H1 (cell line): ENCODE results near the gene PIGT. TPM values are rescaled to one million over a fixed set of nuclear protein-coding genes. Genes with fewer than 3 reads are reported as not detected.
"Not testable (repeated sequence)": the region's sequence is repeated elsewhere in the genome, so short reads cannot be mapped to it uniquely, and the experiment has no call there.

Experiments used
- CTCF ChIA-PET: fragments of 300-600 bp; sonication (Branson Sonifier 250); formaldehyde crosslinking; loops from one replicate; lab custom pipeline; 2021; ENCODE audit not compliant: partially characterized antibody; lab: Charles Lee
- POLR2A ChIA-PET: fragments of 300-600 bp; sonication (Branson Sonifier 250); formaldehyde crosslinking; loops from one replicate; lab custom pipeline; 2021; ENCODE audit warnings: inconsistent platforms; ENCODE audit not compliant: partially characterized antibody; lab: Charles Lee
- DNase-seq, 2 experiments: peaks; one replicate each; pipeline versions ENCODE4 v3.0.0 to v3.0.0-alpha.2; 2010 to 2022; ENCODE audit warnings: low spot score in 2 of 2, low read depth in 1 of 2, mixed read lengths in 1 of 2
- FAIRE-seq: peaks from 2 replicates; lab custom pipeline; 2011; peaks lifted over from hg19 to GRCh38; lab: Jason Lieb, UNC
- H2AFZ ChIP-seq: 2 replicates; pipeline ENCODE4 v1.8.1; 2012; ENCODE audit warnings: low read length, inconsistent platforms
- H2AK5ac ChIP-seq: 2 replicates; pipeline ENCODE4 v1.6.1; 2013; ENCODE audit warnings: low read depth, low read length
- H2BK120ac ChIP-seq: replicated peaks from 2 replicates; pipeline ENCODE3; 2013; ENCODE audit warnings: low read depth, low read length, inconsistent platforms
- H2BK12ac ChIP-seq: 2 replicates; pipeline ENCODE4 v1.6.1; 2013; ENCODE audit warnings: low read depth, low read length
- H2BK15ac ChIP-seq: 2 replicates; pipeline ENCODE4 v1.6.1; 2013; ENCODE audit warnings: low read length
- H2BK20ac ChIP-seq: 2 replicates; pipeline ENCODE4 v1.6.1; 2013; ENCODE audit warnings: low read length
- H2BK5ac ChIP-seq: 2 replicates; pipeline ENCODE4 v1.6.1; 2013; ENCODE audit warnings: low read depth, low read length
- H3K14ac ChIP-seq: 2 replicates; pipeline ENCODE4 v1.6.1; 2013; ENCODE audit warnings: inconsistent platforms; ENCODE audit not compliant: insufficient read length
- H3K18ac ChIP-seq: 2 replicates; pipeline ENCODE4 v1.6.1; 2013; ENCODE audit warnings: low read length; ENCODE audit errors: extremely low read depth
- H3K23ac ChIP-seq: 2 replicates; pipeline ENCODE4 v1.6.1; 2013; ENCODE audit warnings: inconsistent platforms; ENCODE audit not compliant: insufficient read length
- H3K23me2 ChIP-seq: 2 replicates; pipeline ENCODE4 v1.6.1; 2013; ENCODE audit warnings: low read depth, low read length
- H3K27ac ChIP-seq: 2 replicates; pipeline ENCODE4 v1.6.1; 2011; ENCODE audit warnings: low read depth, low read length, inconsistent platforms
- H3K27me3 ChIP-seq, 4 experiments: replicated peaks in 1 of 4; 1 replicate in 1 of 4; 2 replicates in 3 of 4; pipeline versions ENCODE4 v1.6.1 to v1.8.1; 2011 to 2013; ENCODE audit warnings: low read length in 3 of 4, mild to moderate bottlenecking in 3 of 4, inconsistent platforms in 2 of 4, mixed read lengths in 2 of 4, moderate library complexity in 1 of 4; ENCODE audit not compliant: control insufficient read depth in 3 of 4, insufficient read depth in 3 of 4; ENCODE audit errors: extremely low read depth in 1 of 4
- H3K36me3 ChIP-seq, 4 experiments: 2 replicates each; pipeline versions ENCODE4 v1.6.1 to v1.8.1; 2011 to 2013; ENCODE audit warnings: mild to moderate bottlenecking in 4 of 4, low read length in 3 of 4, moderate library complexity in 2 of 4, control low read depth in 1 of 4, inconsistent platforms in 1 of 4; ENCODE audit not compliant: insufficient read depth in 4 of 4, control insufficient read depth in 2 of 4
- H3K4ac ChIP-seq: replicated peaks from 2 replicates; pipeline ENCODE3; 2013; ENCODE audit warnings: low read length, low read depth, mixed read lengths, inconsistent platforms; ENCODE audit not compliant: insufficient read length
- H3K4me1 ChIP-seq, 4 experiments: replicated peaks in 1 of 4; 1 replicate in 1 of 4; 2 replicates in 3 of 4; pipeline versions ENCODE4 v1.6.1 to v1.8.1; 2011 to 2013; ENCODE audit warnings: low read length in 3 of 4, inconsistent platforms in 2 of 4, mixed read lengths in 1 of 4; ENCODE audit not compliant: insufficient read depth in 4 of 4, control insufficient read depth in 3 of 4
- H3K4me2 ChIP-seq, 2 experiments: 2 replicates each; pipeline versions ENCODE4 v1.6.1 to v1.8.1; 2011 to 2013; ENCODE audit warnings: low read depth in 2 of 2, low read length in 2 of 2, control low read depth in 1 of 2, inconsistent platforms in 1 of 2, mild to moderate bottlenecking in 1 of 2; ENCODE audit not compliant: insufficient read depth in 1 of 2
- H3K4me3 ChIP-seq, 4 experiments: fragments of 200-600, 300-600 bp in 1 of 4; sonication (generic), shearing (Covaris generic), sonication (Bioruptor Twin) in 1 of 4; 2 replicates each; pipeline versions ENCODE4 v1.5.1 to v1.8.1; 2011 to 2016; ENCODE audit warnings: low read length in 4 of 4, low read depth in 3 of 4, control low read depth in 2 of 4, inconsistent platforms in 2 of 4, mild to moderate bottlenecking in 2 of 4, mixed read lengths in 1 of 4, moderate library complexity in 1 of 4; ENCODE audit not compliant: insufficient read depth in 2 of 4; ENCODE audit errors: extremely low read depth in 1 of 4
- H3K56ac ChIP-seq: replicated peaks from 2 replicates; pipeline ENCODE3; 2013; ENCODE audit warnings: low read depth, mild to moderate bottlenecking, mixed read lengths, low read length, inconsistent platforms; ENCODE audit not compliant: insufficient read length
- H3K79me1 ChIP-seq: 2 replicates; pipeline ENCODE4 v1.6.1; 2013; ENCODE audit warnings: low read depth, low read length, control low read depth
- H3K79me2 ChIP-seq, 2 experiments: 2 replicates each; pipeline versions ENCODE4 v1.6.1 to v1.8.1; 2012 to 2013; ENCODE audit warnings: low read length in 2 of 2, mild to moderate bottlenecking in 2 of 2, inconsistent platforms in 1 of 2; ENCODE audit not compliant: insufficient read depth in 2 of 2, control insufficient read depth in 1 of 2
- H3K9ac ChIP-seq, 4 experiments: replicated peaks in 1 of 4; 1 replicate in 1 of 4; 2 replicates in 3 of 4; pipeline versions ENCODE4 v1.6.1 to v1.8.1; 2011 to 2013; ENCODE audit warnings: low read depth in 3 of 4, low read length in 3 of 4, control low read depth in 2 of 4, mild to moderate bottlenecking in 2 of 4, moderate library complexity in 2 of 4, inconsistent platforms in 1 of 4; ENCODE audit errors: extremely low read depth in 1 of 4
- H3K9me3 ChIP-seq, 2 experiments: 2 replicates each; pipeline versions ENCODE4 v1.6.1 to v1.8.1; 2012 to 2013; ENCODE audit warnings: mild to moderate bottlenecking in 2 of 2, moderate library complexity in 2 of 2, control low read depth in 1 of 2, inconsistent platforms in 1 of 2, low read depth in 1 of 2, low read length in 1 of 2, mixed read lengths in 1 of 2; ENCODE audit not compliant: insufficient read depth in 2 of 2
- H4K20me1 ChIP-seq, 2 experiments: replicated peaks in 1 of 2; 2 replicates each; pipeline versions ENCODE3 to v1.8.1; 2011 to 2013; ENCODE audit warnings: inconsistent platforms in 2 of 2, low read length in 2 of 2, mild to moderate bottlenecking in 1 of 2; ENCODE audit not compliant: insufficient read depth in 2 of 2, control insufficient read depth in 1 of 2
- H4K5ac ChIP-seq: 2 replicates; pipeline ENCODE4 v1.6.1; 2013; ENCODE audit warnings: low read length, low read depth, mixed read lengths, inconsistent platforms; ENCODE audit not compliant: insufficient read length
- H4K8ac ChIP-seq: 2 replicates; pipeline ENCODE4 v1.8.0; 2013; ENCODE audit warnings: mild to moderate bottlenecking, moderate library complexity, low read length, inconsistent platforms; ENCODE audit not compliant: insufficient read depth; ENCODE audit errors: extremely low read depth
- H4K91ac ChIP-seq: replicated peaks from 2 replicates; pipeline ENCODE3; 2013; ENCODE audit warnings: low read length, mixed read lengths, inconsistent platforms; ENCODE audit not compliant: insufficient read length
- ASH2L ChIP-seq: fragments of 200-600, 300-600 bp; sonication (generic); IDR thresholded peaks from one replicate; pipeline ENCODE4 v1.7.1; 2017; ENCODE audit warnings: low read length
- BCL11A ChIP-seq, 2 experiments: IDR thresholded peaks; one replicate each; pipeline ENCODE4 v1.6.1; 2011; ENCODE audit warnings: low read depth in 2 of 2, low read length in 2 of 2, mild to moderate bottlenecking in 2 of 2
- CBX5 ChIP-seq: fragments of 300-800, 300-1000 bp; sonication (generic); IDR thresholded peaks from 2 replicates; pipeline ENCODE4 v1.7.1; 2016; ENCODE audit warnings: antibody characterized with exemption, low read length, low read depth
- FOSL1 ChIP-seq: IDR thresholded peaks from 2 replicates; pipeline ENCODE4 v1.6.1; 2011; ENCODE audit warnings: mild to moderate bottlenecking, low read depth, low read length, moderate library complexity; ENCODE audit not compliant: insufficient read depth
- NANOG ChIP-seq: IDR thresholded peaks from 2 replicates; pipeline ENCODE4 v1.6.1; 2011; ENCODE audit warnings: low read length, low read depth, mild to moderate bottlenecking, inconsistent platforms; ENCODE audit not compliant: insufficient read depth, poor library complexity, severe bottlenecking
- POLR2A ChIP-seq, 2 experiments: IDR thresholded peaks; 1 replicate in 1 of 2; 2 replicates in 1 of 2; pipeline ENCODE4 v1.6.1; 2011; ENCODE audit warnings: low read depth in 2 of 2, low read length in 2 of 2, mild to moderate bottlenecking in 2 of 2; ENCODE audit errors: control extremely low read depth in 1 of 2
- TAF1 ChIP-seq: IDR thresholded peaks from 2 replicates; pipeline ENCODE4 v1.6.1; 2011; ENCODE audit warnings: mild to moderate bottlenecking, low read depth, low read length
- WGBS, 2 experiments: shearing (Covaris generic) in 1 of 2; methylation state at CpG; one replicate each; pipeline versions ENCODE4 v1.1.6 to v1.1.7; 2013 to 2015; ENCODE audit warnings: low lambda C conversion rate in 2 of 2, mixed read lengths in 2 of 2, inconsistent platforms in 1 of 2, low coverage in 1 of 2, missing lambda C conversion rate in 1 of 2; ENCODE audit not compliant: insufficient replicate concordance in 2 of 2, insufficient coverage in 1 of 2, insufficient read length in 1 of 2; ENCODE audit errors: extremely low coverage in 1 of 2, missing lambda C conversion rate in 1 of 2; 5-methylcytosine and 5-hydroxymethylcytosine counted together
- polyA plus RNA-seq, 7 experiments: library from polyadenylated mRNA; depleted of rRNA in 3 of 7; stranded (reverse) in 5 of 7; unstranded in 2 of 7; fragments of >200 nt in 5 of 7; fragments of 200-250 nt in 2 of 7; gene quantifications; 1 replicate in 5 of 7; 2 replicates in 1 of 7; 4 replicates in 1 of 7; pipeline versions ENCODE4 v1.2.1 to v1.2.3, GENCODE V29; 2011 to 2013; ENCODE audit warnings: missing spikeins in 2 of 7, mixed read lengths in 2 of 7
- total RNA-seq: library from RNA; stranded (reverse); fragmentation: NEBNext Ultra II Directional; extraction: Animal tissue kit (Norgen Biotek cat#: 25700); gene quantifications from 2 replicates; pipeline ENCODE4 v1.2.1, GENCODE V29; 2021
- TF ChIP-seq, protein P1 (sequence below): IDR thresholded peaks from 2 replicates; pipeline ENCODE4 v1.6.1; 2011; ENCODE audit warnings: low read length, improper control_type of control experiment
- TF ChIP-seq, protein P2 (sequence below): IDR thresholded peaks from 2 replicates; pipeline ENCODE4 v1.6.1; 2012; ENCODE audit warnings: low read length, inconsistent platforms

Gene PIGT
- total and polyA plus RNA-seq, 2 of the 8 experiments (the other 6 are each of a cell fraction or from before 2014, with no cell fraction given) = 66.0 to 89.7 TPM

DNA sequence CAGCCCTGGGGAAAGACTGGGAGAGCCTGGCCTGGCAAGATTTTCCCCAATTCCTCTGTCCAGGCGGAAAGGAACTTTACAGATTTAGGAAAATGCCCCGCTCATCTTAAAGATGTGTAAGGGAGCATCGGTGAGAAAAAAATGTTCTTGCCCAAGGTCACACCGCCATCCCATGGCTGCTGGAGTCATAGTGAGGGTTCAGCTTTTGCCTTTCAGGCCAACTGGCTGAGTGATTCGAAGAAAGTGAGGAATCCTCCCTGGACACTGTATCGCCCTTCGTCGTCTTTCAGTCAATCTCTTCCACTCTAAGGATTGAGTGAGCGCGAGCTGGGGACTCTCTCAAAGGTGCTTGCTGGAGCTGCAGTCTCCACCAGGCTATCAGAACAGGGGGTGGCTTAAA is 55.0 kb downstream of the PIGT start (continued):
- TF ChIP-seq, protein P1, sequence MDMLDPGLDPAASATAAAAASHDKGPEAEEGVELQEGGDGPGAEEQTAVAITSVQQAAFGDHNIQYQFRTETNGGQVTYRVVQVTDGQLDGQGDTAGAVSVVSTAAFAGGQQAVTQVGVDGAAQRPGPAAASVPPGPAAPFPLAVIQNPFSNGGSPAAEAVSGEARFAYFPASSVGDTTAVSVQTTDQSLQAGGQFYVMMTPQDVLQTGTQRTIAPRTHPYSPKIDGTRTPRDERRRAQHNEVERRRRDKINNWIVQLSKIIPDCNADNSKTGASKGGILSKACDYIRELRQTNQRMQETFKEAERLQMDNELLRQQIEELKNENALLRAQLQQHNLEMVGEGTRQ = no peak
- TF ChIP-seq FOSL1 (no peak), BCL11A (IDR thresholded peaks at IDR 0.05; ENCODE audit: low read depth in 2 of 2, low read length in 2 of 2) (no peak), ASH2L (no peak), NANOG (no peak), CBX5 (no peak), TAF1 (peak; percentile 1; the same call in 1 of the 2 replicates), POLR2A (IDR thresholded peaks at IDR 0.05; ENCODE audit: control extremely low read depth in 1 of 2, low read depth in 2 of 2, low read length in 2 of 2) (peak in 1 of 2 experiments; percentile 1; a peak in 2 of 3 replicates)
- TF ChIP-seq, protein P2, sequence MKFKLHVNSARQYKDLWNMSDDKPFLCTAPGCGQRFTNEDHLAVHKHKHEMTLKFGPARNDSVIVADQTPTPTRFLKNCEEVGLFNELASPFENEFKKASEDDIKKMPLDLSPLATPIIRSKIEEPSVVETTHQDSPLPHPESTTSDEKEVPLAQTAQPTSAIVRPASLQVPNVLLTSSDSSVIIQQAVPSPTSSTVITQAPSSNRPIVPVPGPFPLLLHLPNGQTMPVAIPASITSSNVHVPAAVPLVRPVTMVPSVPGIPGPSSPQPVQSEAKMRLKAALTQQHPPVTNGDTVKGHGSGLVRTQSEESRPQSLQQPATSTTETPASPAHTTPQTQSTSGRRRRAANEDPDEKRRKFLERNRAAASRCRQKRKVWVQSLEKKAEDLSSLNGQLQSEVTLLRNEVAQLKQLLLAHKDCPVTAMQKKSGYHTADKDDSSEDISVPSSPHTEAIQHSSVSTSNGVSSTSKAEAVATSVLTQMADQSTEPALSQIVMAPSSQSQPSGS = no peak

DNA sequence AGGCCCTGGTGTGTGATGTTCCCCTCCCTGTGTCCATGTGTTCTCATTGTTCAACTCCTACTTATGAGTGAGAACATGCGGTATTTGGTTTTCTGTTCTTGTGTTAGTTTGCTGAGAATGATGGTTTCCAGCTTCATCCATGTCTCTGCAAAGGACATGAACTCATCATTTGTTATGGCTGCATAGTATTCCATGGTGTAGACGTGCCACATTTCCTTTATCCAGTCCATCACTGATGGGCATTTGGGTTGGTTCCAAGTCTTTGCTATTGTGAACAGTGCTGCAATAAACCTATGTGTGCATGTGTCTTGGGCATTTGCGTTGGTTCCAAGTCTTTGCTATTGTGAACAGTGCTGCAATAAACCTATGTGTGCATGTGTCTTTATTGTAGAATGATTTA is 56.3 kb downstream of the PIGT start:
- peaks cover 11% of the 10 kb centered on the region; the same call in 1 of the 2 replicates for H3K23me2 ChIP-seq
- DNase-seq, H2AFZ ChIP-seq, H3K36me3 ChIP-seq, H3K79me1 ChIP-seq, H3K27me3 ChIP-seq, H3K4me3 ChIP-seq, H4K8ac ChIP-seq, POLR2A ChIA-PET, H2BK5ac ChIP-seq, H4K20me1 ChIP-seq, H4K5ac ChIP-seq, CTCF ChIA-PET, H2BK20ac ChIP-seq, H3K4me2 ChIP-seq, H4K91ac ChIP-seq, H2BK120ac ChIP-seq, H2BK12ac ChIP-seq, H3K56ac ChIP-seq, H2AK5ac ChIP-seq, H3K27ac ChIP-seq, H3K9ac ChIP-seq, FAIRE-seq, H3K18ac ChIP-seq, H3K4ac ChIP-seq, H3K14ac ChIP-seq, H3K9me3 ChIP-seq, H2BK15ac ChIP-seq, H3K79me2 ChIP-seq, H3K23ac ChIP-seq: not testable (repeated sequence)
- WGBS, 2 experiments = 85% methylated on average over 3 of the region's 3 CpGs; no CpG with 5 or more reads in 1 of the 2 experiments
- peaks cover 2 to 20% (median 7%) of the 10 kb centered on the region in 4 experiments for H3K4me1 ChIP-seq
